DMS 273 (cell line): ENCODE results near the gene RING1.
A peak's percentile ranks its signal among the peaks of the same experiment; 100 is the strongest.

Experiments used
- DNase-seq: peaks from one replicate; lab custom pipeline; 2025; ENCODE audit not compliant: unreplicated experiment; lab: John Stamatoyannopoulos, UW

Gene RING1

GRCh38 chr6:33208091-33208967 is at the start of gene RING1:
Gene RING1 (plus strand): TSS chr6:33208500. CDS start chr6:33208823, 323 bp downstream.
- peak; percentile 86 for DNase-seq

- no peak for DNase-seq
Observed at GRCh38 chr6:33160096-33160495, 48.2 kb upstream of the RING1 start.

GRCh38 chr6:33160728-33161344 is 47.5 kb upstream of the RING1 start:
- peak; percentile 60 for DNase-seq

GRCh38 chr6:33161354-33162331 is 46.7 kb upstream of the RING1 start:
- DNase-seq = peak; percentile 85

- DNase-seq = no peak
Observed at GRCh38 chr6:33163540-33163939, 44.8 kb upstream of the RING1 start.

GRCh38 chr6:33164176-33164575 is 44.1 kb upstream of the RING1 start:
- DNase-seq = no peak

- no peak for DNase-seq
Observed at GRCh38 chr6:33164665-33165373, 43.5 kb upstream of the RING1 start.

- no peak for DNase-seq
Observed at GRCh38 chr6:33165581-33166258, 42.6 kb upstream of the RING1 start.

GRCh38 chr6:33166363-33166762 is 41.9 kb upstream of the RING1 start:
- no peak for DNase-seq

- no peak for DNase-seq
Observed at GRCh38 chr6:33166811-33167210, 41.5 kb upstream of the RING1 start.

- DNase-seq = no peak
Observed at GRCh38 chr6:33167374-33168283, 40.7 kb upstream of the RING1 start.

GRCh38 chr6:33168284-33168601 is 40.1 kb upstream of the RING1 start:
- no peak for DNase-seq

GRCh38 chr6:33168639-33169038 is 39.7 kb upstream of the RING1 start:
- DNase-seq = no peak

- DNase-seq = no peak
Observed at GRCh38 chr6:33169291-33170175, 38.8 kb upstream of the RING1 start.

- no peak for DNase-seq
Observed at GRCh38 chr6:33170176-33171015, 37.9 kb upstream of the RING1 start.

GRCh38 chr6:33171016-33171879 is 37.1 kb upstream of the RING1 start:
- no peak for DNase-seq
